Hepatocyte (in vitro differentiated cells): ENCODE measurements around the gene ADCY2.

Source experiments
- CTCF ChIP-seq: fragments of 200-600 bp; sonication (generic); IDR thresholded peaks from 2 replicates; pipeline ENCODE4 v1.5.1; 2016; ENCODE audit warnings: antibody characterized with exemption, mild to moderate bottlenecking; ENCODE audit not compliant: poor library complexity
- EZH2 ChIP-seq: fragments of 200-600 bp; sonication (generic); IDR thresholded peaks from 2 replicates; pipeline ENCODE4 v1.6.1; 2016; ENCODE audit warnings: antibody characterized with exemption, mild to moderate bottlenecking, borderline replicate concordance
- EZH2phosphoT487 ChIP-seq: fragments of 200-600 bp; sonication (generic); IDR thresholded peaks from one replicate; pipeline ENCODE4 v1.6.1; 2018; ENCODE audit warnings: antibody characterized with exemption, mild to moderate bottlenecking, low read depth, moderate library complexity; ENCODE audit not compliant: unreplicated experiment, severe bottlenecking

- TF ChIP-seq EZH2 (no peak), CTCF (no peak), EZH2phosphoT487 (no peak)
Measured at GRCh38 chr5:7834982-7835381, 439.0 kb downstream of the ADCY2 start.
